DMS 273 (cell line): Measurements from ENCODE around the gene RDM1.
A peak's percentile ranks its signal among the peaks of the same experiment; 100 is the strongest.
"Not testable (repeated sequence)": the region's sequence is repeated elsewhere in the genome, so short reads cannot be mapped to it uniquely, and the experiment has no call there.

Experiments used
- DNase-seq: peaks from one replicate; lab custom pipeline; 2025; ENCODE audit not compliant: unreplicated experiment; lab: John Stamatoyannopoulos, UW

Gene RDM1

DNA sequence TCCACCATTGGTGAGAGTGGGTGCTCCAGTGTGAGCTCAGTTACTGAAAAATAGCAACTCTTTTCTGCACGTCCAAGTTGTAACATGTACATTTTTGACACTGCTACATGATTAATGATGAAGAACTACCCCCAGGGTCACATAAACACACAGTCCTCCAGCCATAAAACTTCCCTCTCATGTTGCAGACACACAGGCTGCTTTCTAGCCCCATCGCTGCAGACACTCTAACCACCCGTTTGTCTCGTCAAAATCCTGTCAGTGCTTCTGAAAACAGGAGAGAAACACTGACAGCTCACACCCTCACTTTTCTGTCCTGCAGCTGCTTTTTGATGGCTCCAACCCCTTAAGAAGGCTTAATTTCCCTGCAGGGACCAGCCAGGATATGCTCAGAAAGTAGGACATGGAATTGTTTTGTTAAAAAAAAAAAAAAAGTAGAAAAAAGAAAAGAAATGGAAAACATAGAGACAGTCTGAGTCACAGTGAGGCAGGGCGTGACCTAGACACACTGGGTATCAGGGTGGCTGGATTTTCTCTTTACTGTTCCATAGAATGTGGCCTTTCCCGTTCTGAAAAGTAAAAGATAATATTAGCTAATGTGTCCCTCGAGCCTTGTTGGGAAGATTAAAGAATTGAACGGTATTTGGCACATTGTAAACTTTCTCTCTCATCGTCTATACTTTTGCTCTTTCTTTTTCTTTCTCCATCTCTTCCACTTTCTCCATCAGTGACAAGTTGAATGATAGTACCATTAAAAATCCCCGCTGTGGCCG is 29.7 kb downstream of the RDM1 start:
- DNase-seq, result no peak

DNA sequence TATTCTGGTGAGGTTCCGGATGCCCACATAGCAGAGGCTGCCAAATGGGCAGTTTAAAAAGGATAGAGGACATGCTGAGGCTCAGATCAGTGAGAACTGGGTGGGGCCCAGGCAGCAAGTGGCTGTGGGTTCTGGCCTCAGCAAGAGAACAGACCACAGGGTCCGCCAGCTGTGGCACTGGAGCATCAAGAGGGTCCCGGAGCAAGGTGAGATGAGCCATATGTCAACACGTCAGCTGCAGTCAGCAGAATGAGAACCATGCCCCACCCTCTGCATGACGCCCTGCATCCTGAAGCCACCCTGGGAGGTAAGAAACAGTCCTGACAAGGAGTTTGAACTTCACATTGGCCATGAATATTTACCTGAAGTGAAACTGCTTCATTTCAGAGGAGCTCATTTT is 30.3 kb downstream of the RDM1 start:
- DNase-seq, result no peak

DNA sequence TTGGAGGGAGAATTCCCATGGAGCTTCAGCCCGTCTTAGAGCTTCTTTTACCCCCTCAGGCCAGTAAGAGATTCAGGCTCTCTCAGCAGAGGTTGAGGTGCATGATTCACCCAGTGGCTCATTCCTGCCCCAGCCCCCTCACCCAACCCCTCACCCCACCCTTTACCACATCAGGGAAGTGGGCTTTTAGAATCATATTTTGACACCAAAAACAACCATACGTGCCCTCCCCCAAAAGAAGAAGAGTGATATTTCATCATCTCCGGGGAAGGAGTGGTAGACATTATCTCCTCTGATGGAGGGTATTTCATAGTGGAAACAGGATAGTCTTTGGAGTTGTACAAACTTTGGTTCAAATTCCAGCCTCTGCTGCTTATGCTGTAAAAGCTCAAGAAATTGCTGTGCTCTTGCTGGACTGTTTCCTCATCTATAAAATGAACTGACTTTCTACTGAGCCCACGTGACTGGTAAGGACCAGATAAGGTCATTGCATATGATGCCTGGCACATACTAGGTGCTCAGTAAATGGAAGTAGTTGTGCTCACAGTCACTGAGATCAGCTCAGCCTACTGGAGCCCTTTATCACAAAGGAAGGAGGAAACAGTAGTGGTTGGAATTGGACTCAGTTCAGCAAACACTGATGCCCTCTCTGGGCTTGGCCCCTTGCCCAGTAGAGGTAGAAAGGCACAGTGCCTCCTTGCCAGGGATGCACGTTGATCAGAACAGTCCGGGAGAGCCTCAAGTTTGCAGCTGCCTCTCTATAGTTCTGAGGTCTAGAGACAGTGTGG is 32.1 kb downstream of the RDM1 start:
- DNase-seq, result peak; percentile 61

DNA sequence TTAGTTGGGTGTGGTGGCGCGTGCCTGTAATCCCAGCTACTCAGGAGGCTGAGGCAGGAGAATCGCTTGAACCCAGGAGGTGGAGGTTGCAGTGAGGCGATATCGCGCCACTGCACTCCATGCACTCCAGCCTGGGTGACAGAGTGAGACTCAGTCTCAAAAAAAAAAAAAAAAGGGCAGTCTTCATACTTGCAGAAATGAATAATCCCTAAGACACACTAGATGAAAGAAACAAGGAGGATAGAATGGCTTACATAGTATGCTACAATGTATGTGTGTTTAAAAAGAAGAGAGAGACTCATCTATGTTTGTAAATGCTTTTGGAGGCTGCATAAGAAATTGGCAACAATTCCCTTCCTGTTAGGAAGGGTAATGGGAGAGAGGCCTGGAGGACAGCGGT is 32.8 kb downstream of the RDM1 start:
- not testable (repeated sequence) for DNase-seq

DNA sequence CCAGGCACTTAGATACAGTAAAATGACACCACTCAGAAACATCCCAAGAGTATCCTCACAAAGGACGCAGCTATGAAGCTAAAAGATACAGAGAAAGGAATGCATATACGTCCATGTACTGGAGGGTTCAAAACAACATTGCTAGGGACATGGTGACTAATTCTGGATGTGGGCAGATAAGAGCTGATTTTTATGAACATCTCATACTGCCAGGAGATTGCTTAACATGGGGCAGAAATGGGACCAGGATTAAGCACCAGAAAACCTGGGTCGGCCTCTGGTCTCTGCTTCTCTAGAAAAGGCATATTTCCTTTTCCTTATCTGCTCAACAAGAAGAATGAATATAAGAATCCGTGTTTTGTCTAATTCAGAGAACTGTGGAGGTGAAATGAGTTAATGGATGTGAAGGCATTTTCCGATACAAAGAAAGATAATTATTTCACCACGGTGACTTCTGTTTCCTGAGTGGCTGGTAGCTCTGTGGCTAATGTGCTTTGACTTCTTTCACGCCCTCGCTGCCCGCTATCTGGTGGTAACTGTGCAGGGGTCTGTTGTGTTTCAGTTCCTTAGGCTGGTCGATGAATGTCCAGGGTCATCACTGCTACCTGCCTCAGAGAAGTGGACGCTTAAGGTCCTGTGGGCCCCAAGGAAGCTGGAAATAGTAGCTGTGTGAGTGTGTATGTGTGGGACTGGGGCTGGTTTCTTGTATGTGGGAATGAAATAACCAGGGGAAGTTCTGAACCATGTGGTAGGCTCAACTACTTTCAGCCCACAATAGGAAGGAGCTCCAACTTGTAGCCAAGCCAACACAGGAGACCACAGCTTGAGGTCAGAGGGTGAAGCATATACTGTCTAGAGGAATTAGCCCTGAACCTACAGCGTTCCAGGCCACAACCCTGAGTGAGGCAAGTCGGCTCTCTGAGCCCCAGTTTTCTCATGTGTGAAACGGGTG is 34.7 kb downstream of the RDM1 start:
- DNase-seq, result no peak

DNA sequence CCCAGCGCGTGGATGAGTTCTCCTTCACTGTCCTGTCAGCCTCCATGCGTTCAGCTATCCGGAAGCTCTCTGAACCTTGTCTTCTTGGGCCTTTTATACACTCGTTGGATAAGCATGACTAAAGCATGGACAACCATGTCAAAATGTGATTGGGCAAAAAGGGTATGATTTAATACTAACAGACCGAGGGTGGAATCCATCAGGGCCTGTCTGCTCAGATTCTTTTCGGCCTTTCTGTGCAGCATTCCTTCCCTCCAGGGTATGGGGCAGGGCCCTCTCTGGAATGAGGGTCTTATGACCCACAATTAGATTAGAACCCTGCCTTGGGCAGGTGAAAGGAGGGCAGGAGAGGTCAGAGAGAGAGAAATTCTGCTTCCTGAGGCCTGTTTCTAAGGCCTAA is 36.4 kb downstream of the RDM1 start:
- DNase-seq, result no peak

DNA sequence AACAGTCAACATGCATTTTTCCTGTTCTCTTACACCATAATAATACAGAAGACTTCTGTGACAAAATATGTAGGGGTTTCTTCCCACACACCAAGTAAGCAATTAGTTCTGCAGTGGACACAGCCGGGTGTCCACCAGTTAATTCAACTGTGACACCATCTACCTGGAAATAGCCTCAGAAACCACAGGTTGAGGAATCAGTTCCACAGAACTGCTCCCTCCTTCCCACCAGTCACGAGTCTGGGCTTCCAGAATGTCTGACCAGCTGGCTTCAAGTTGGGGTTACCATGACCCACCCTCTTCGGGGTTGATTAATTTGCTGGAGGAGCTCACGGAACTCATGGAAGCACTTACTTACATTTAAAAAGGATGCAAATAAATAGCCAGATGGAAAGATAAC is 36.8 kb downstream of the RDM1 start:
- no peak for DNase-seq

DNA sequence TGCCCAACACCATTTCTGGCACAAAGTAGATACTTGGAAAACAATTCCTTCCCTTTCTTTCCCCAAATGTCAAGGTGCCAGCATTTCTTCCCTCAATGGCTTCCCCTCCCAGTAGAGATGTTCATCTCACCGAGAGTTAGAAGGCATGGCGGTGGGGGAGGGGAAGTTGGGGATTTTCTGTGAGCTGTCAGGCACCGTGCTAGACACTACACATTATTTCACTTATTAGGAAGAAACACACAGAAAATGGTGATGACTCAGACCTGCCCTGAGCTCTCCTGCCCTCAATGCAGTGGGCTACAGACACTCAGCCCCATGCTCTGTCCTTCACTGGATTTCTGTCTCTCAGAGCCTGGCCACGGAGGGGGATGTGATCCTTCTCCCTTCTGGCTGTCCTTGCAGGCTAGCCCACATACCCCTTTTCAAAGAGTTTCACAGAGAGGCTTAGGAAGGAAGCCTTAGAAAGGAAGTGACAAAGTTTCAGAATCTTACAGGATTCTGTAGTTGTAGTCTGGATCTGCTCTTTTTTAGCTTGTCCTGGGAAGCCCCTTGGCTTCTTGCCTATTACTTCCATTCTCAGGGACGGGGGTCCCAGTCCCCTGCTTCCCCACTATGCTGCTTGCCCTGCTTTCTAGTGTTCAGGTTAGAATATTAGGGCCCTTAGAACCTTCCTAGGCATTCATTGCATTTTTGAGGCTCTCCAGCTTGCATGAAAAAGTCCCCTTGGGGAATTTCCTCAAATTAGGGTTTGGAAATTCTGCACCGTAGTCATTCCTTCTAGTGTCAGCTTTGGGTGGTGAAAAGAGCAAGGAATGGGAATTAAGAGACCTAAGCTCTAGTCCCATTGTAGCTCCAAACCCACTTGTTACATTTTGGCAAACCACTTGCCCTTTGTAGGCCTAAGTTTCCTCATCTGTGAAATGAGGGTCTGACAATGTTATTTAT is 38.2 kb downstream of the RDM1 start:
- DNase-seq, result no peak

DNA sequence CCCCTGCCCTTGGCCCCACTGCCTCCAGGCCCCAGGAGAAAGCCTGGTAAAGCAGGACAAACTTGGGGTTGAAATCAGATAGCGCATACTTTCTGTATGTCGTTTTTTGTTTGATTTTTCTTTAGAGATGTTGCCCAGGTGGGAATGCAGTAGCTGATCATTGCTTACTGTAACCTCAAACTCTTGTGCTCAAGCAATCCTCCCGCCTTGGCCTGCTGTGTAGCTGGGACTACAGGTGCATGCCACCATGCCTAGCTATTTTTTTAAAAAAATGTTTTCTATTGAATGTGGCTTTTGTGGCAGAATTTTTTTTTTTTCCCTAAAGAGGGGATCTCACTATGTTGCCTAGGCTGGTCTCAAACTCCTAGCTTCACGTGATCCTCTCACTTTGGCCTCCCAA is 39.3 kb downstream of the RDM1 start:
- DNase-seq, result no peak

DNA sequence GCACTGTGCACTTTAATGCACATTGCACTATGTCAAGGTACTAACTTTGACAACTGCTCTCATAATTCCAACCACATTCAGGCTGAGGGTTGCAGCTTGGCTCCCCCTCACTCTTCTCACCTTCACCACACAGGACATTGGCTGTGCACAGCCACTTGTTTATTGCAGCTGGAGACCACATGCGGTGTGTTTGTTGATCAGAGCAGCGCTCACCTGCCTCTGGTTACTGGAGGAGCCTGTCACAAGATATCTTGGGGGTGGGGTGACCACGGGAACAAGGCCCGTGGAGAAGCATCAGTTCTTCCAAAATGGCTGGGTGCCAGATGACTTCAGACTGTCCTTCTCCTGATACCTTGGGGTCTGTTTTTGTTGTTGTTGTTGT is 39.8 kb downstream of the RDM1 start:
- DNase-seq, result peak; percentile 9

DNA sequence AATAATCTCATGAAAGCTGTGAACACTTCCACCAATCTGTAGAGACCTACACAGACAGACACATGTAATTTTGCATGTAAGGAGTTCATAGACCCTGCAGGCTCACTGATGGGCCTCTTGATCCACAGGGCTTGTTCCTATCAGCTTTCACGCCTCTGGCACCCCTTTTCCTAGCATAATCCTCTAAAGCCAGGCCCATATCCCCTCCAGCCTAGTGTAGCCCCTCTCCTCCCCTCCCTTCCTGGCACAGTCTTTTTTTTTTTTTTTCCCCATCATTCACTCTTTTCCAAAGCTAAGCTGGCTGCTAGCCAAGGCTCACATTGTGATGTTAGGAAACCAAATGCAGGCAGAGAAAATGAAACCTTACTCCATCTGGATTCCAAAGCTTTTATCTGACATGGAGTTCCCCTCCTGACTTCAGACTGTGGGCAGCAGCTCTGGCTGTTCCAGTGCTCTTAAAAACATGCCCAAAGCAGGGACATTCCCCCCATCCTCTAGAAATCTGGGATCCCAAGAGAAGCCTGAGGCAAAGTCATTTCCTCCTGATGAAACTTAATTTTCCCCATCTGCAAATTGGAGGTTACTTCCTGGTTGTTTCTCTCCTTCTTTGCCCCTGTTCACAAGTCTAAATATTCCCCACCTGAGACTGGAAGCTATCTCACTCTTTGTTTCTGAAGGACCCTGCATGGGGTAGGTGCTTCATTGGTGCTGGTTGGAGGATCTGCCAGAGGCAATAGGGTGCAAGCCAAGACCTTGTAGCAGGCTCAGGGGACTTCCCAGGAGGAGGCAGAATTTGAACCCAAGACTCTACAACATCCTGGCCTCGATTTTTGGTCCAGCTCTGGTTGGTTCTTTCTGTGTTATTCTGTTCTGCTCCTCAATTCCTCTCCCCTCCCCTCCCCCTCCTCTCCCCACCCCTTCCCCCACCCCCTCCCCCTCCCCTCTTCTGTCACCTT is 40.5 kb downstream of the RDM1 start:
- DNase-seq, result peak; percentile 76

DNA sequence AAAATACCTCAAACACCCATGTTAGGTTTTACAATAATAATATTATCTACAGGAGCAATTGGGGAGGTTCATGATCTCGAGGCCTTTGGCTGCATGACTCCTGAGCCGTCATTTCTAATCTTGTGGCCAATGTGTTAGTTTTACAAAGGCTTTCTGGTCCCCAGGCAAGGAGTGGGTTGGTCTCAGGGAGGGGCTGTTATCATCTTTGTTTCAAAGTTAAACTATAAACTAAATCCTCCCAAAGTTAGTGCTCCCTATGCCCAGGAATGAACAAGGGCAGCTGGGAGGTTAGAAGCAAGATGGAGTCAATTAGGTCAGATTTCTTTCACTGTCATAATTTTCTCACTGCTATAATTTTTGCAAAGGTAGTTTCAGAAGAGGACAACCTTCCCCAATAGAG is 41.3 kb downstream of the RDM1 start:
- DNase-seq, result no peak

DNA sequence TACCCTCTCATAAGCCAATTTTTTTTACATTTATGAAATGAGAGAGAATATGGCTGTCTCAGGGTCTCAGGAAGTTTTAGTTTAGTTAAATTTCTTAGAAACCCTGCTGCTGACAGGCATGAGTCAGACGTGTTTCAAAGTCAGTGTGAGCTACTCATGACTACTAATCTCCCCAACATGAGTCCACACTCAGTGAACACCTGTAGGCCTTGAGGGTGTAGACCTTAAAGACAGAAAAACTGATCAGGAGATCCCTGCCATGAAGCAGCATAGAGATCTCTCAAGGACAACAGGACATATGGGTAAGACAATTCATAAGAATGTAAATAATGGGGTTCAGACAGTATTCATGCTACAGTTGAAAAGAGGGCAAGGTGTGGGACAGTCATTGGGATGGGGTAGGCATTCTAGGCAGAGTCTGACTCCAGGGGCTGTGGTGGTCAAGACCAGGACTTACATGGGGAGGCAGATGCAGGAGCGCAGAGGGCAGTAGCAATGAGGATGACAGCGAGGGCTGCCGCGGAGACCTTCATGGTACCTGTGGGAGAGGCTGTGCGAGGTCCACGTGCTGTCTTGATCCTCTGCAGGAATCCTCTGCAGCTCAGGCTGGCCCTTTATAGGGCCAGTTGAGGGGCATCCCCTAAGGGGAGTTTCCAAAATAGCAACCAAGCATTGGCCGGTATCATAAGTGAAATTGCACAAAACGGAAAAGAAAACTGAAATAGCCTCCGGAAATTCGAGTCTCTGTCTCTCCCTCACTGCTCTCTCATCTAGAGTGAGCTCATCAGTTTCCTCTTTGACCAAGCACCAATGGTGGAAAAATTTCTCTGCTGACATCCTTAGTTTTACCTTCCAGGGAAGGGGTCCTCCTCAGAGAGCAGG is 50.6 kb downstream of the RDM1 start, which contains the start of gene CCL5:
Gene CCL5, minus strand, starts transcription at position 588 of the 882 bp plus-strand sequence.
- DNase-seq, result no peak

DNA sequence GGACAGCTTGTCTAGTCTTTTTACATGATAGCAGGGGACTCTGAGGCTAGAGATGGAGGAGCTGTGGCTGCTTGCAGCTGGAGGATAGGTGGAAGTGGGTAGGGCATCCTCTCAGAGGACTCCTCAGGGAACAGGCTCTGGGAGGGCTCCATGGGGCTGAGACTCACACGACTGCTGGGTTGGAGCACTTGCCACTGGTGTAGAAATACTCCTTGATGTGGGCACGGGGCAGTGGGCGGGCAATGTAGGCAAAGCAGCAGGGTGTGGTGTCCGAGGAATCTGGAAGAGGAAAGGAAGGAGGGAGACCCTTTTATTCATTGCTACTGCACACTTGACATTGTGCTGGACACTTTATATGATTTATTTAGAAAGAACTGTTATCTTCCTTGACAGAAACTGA is 52.2 kb downstream of the RDM1 start:
- DNase-seq, result no peak

DNA sequence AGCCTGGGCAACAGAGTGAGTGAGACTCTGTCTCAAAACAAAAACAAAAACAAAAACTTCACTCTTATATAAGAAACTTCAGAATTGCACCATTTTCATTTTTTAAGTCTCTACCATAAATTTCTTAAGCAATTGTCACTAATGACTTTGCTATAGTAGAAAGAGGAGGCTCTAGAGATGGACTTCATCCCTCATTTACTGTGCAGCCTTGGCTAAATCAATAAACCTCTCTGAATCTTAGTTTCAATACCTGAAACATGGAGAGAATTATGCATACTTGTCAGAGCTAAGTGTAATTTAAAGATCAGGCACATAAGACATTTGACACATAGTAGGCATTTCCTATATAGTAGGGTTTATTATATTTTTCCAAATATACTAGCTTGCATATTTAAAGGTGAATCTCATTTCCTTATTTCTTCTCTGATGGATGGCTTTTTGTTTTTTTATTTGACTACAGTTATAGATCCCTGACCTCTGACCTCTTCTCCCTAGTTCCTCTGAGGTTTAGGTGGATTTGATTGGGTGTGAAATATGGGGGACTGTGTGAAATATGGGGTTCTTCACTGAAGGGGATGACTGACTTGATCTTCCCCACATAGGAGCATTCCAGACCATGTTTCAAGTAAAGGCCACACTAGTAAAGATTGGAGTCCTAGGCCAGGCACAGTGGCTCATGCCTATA is 53.1 kb downstream of the RDM1 start:
- DNase-seq, result no peak

DNA sequence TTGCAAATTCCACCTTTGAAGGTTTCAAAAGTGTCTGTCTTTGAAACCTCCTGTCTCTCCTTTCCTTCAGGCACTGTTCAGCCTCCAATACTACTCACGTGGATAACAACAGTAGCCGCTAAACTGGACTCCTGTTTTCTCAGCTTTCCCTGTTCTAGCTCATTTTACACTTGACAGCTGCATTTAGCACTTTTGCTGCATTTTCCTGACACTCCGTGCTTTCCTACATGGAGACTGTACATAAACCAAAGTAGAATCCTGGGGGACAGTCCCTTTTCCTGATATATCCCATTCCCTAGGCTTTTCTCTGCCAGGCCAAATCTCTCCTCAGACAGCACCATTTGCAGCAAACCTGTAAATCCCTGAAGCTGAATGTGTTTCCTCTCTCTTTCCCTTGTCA is 54.0 kb downstream of the RDM1 start:
- no peak for DNase-seq

DNA sequence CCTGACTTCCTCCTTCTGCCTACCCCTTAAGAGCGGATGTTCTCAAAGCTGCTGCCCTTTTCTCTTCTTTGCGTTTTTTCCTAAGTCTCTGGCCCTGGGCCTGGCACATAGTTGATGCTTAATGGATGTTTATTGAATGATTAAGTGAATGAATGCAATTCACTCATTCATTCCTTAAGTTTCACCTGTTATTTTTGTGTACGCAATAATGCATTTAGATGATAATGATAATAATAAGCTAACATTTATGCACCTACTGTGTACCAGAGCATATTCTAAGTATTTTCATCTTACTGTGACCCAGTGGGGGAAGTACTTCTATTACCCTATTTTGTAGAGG is 54.8 kb downstream of the RDM1 start:
- no peak for DNase-seq
